Osteocyte (in vitro differentiated cells): ENCODE measurements around the gene DDAH1. TPM values are rescaled to one million over a fixed set of nuclear protein-coding genes. Genes with fewer than 3 reads are reported as not detected.

Experiments used
- DNase-seq: peaks from one replicate; pipeline ENCODE4 v3.0.0; 2021; ENCODE audit warnings: mixed read lengths; ENCODE audit not compliant: unreplicated experiment; ENCODE audit errors: extremely low spot score
- H3K27ac Mint-ChIP-seq: one replicate; pipeline ENCODE4 v1.8.0; 2021; ENCODE audit warnings: mild to moderate bottlenecking, mixed read lengths; ENCODE audit not compliant: unreplicated experiment
- H3K27me3 Mint-ChIP-seq: one replicate; pipeline ENCODE4 v1.8.0; 2021; ENCODE audit warnings: mixed read lengths; ENCODE audit not compliant: unreplicated experiment
- H3K36me3 Mint-ChIP-seq: one replicate; pipeline ENCODE4 v1.8.0; 2021; ENCODE audit warnings: mixed read lengths; ENCODE audit not compliant: unreplicated experiment
- H3K4me1 Mint-ChIP-seq: one replicate; pipeline ENCODE4 v1.8.0; 2021; ENCODE audit warnings: mixed read lengths; ENCODE audit not compliant: unreplicated experiment
- H3K4me3 Mint-ChIP-seq: one replicate; pipeline ENCODE4 v1.8.0; 2021; ENCODE audit warnings: mild to moderate bottlenecking, moderate library complexity, mixed read lengths; ENCODE audit not compliant: unreplicated experiment
- H3K9me3 Mint-ChIP-seq: one replicate; pipeline ENCODE4 v1.8.0; 2021; ENCODE audit warnings: mixed read lengths; ENCODE audit not compliant: unreplicated experiment
- total RNA-seq: library from RNA; stranded (reverse); gene quantifications from 2 replicates; pipeline ENCODE4 v1.2.1, GENCODE V29; 2021
- TF ChIP-seq, protein P1 (sequence below): fragments of 200-600 bp; sonication (generic); IDR thresholded peaks from 2 replicates; pipeline ENCODE4 v1.5.0; 2021; ENCODE audit warnings: antibody characterized with exemption, mild to moderate bottlenecking, moderate library complexity

DDAH1 gene
- total RNA-seq, 1 donor from 2014 or later = 46.8 TPM

- H3K4me1 Mint-ChIP-seq = peaks cover 32% of the 10 kb centered on the region
- H3K9me3 Mint-ChIP-seq = peaks cover 3% of the 10 kb centered on the region
- TF ChIP-seq, protein P1, sequence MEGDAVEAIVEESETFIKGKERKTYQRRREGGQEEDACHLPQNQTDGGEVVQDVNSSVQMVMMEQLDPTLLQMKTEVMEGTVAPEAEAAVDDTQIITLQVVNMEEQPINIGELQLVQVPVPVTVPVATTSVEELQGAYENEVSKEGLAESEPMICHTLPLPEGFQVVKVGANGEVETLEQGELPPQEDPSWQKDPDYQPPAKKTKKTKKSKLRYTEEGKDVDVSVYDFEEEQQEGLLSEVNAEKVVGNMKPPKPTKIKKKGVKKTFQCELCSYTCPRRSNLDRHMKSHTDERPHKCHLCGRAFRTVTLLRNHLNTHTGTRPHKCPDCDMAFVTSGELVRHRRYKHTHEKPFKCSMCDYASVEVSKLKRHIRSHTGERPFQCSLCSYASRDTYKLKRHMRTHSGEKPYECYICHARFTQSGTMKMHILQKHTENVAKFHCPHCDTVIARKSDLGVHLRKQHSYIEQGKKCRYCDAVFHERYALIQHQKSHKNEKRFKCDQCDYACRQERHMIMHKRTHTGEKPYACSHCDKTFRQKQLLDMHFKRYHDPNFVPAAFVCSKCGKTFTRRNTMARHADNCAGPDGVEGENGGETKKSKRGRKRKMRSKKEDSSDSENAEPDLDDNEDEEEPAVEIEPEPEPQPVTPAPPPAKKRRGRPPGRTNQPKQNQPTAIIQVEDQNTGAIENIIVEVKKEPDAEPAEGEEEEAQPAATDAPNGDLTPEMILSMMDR = no peak
- no peak overlapping the region for H3K4me3 Mint-ChIP-seq
- no peak overlapping the region for H3K27ac Mint-ChIP-seq
- H3K27me3 Mint-ChIP-seq = no peaks in the 10 kb centered on the region
- DNase-seq = no peak
- H3K36me3 Mint-ChIP-seq = peaks cover 11% of the 10 kb centered on the region
These were observed 12.0 kb downstream of the DDAH1 start for GRCh38 chr1:85452948-85453347.

- Mint-ChIP-seq H3K4me3 (no peak overlapping the region), H3K9me3 (peaks cover 3% of the 10 kb centered on the region), H3K36me3 (peaks cover 7% of the 10 kb centered on the region), H3K27me3 (no peaks in the 10 kb centered on the region), H3K27ac (no peak overlapping the region), H3K4me1 (peaks cover 45% of the 10 kb centered on the region)
- no peak for DNase-seq
- TF ChIP-seq, protein P1 = no peak
These were observed 13.6 kb downstream of the DDAH1 start for GRCh38 chr1:85451236-85451830.

GRCh38 chr1:85450832-85451231, 14.1 kb downstream of the DDAH1 start:
- TF ChIP-seq, protein P1 = no peak
- H3K27ac Mint-ChIP-seq = no peak overlapping the region
- H3K4me1 Mint-ChIP-seq = peaks cover 44% of the 10 kb centered on the region
- no peak overlapping the region for H3K4me3 Mint-ChIP-seq
- peaks cover 7% of the 10 kb centered on the region for H3K36me3 Mint-ChIP-seq
- H3K9me3 Mint-ChIP-seq = peaks cover 3% of the 10 kb centered on the region
- no peak for DNase-seq
- H3K27me3 Mint-ChIP-seq = no peaks in the 10 kb centered on the region

DNA sequence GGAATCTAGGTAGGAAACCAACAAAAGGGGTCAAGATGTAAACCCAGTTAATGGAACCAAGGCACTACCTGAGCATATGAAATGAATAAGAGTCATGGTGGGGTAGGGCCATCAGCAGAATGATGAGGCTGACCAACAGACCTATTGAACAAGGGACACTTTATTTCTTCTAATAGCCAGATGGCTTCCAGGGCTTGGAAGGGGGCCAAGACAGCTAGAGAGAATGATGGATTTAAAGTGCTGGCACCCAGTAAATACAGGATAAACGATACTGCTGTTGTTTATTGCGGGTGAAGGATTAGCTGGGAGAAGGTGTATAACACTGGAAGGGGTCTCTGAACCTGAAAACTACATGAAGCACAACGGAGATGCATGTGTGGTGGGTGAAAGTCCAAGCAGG, 15.6 kb downstream of the DDAH1 start:
- Mint-ChIP-seq H3K9me3 (peaks cover 3% of the 10 kb centered on the region), H3K27ac (peak overlapping the region; percentile 25), H3K27me3 (no peaks in the 10 kb centered on the region), H3K4me3 (no peak overlapping the region), H3K36me3 (peaks cover 7% of the 10 kb centered on the region), H3K4me1 (peaks cover 36% of the 10 kb centered on the region)
- DNase-seq = no peak
- TF ChIP-seq, protein P1 = no peak

- H3K36me3 Mint-ChIP-seq = peaks cover 12% of the 10 kb centered on the region
- H3K4me3 Mint-ChIP-seq = no peak overlapping the region
- H3K27me3 Mint-ChIP-seq = no peaks in the 10 kb centered on the region
- no peak for DNase-seq
- TF ChIP-seq, protein P1 = no peak
- H3K27ac Mint-ChIP-seq = peak overlapping the region; percentile 72
- H3K9me3 Mint-ChIP-seq = peaks cover 3% of the 10 kb centered on the region
- H3K4me1 Mint-ChIP-seq = peaks cover 42% of the 10 kb centered on the region
These were observed 16.6 kb downstream of the DDAH1 start for GRCh38 chr1:85448358-85448757.
